A549 (cell line): ENCODE measurements around the gene MARCHF4. TPM values are rescaled to one million over a fixed set of nuclear protein-coding genes. Genes with fewer than 3 reads are reported as not detected.

ENCODE experiments used
- ATAC-seq, 2 experiments: fragments of 200-7000 bp in 1 of 2; fragments of >200 bp in 1 of 2; cut with Nextera tagmentation in 1 of 2; cut with Tn5 transposase in 1 of 2; 3 replicates each; pipeline versions ENCODE4 v1.8.0 to v1.9.1; 2018 to 2020; ENCODE audit warnings: mild to moderate bottlenecking in 1 of 2, moderate library complexity in 1 of 2
- CTCF ChIA-PET: fragments of 300-600 bp; sonication (Branson Sonifier 250); formaldehyde crosslinking; extraction: SDS; loops from one replicate; lab custom pipeline; 2021; ENCODE audit warnings: antibody characterized with exemption, inconsistent platforms; lab: Yijun Ruan, JAX
- POLR2A ChIA-PET: fragments of 350-600 bp; formaldehyde crosslinking; extraction: SDS; loops from one replicate; lab custom pipeline; 2021; ENCODE audit warnings: antibody characterized with exemption, inconsistent platforms; lab: Yijun Ruan, JAX
- DNase-seq, 2 experiments: peaks; one replicate each; pipeline versions ENCODE4 v3.0.0 to v3.0.0-alpha.2; 2011 to 2016; ENCODE audit warnings: low read depth in 1 of 2, low spot score in 1 of 2
- FAIRE-seq: peaks from 2 replicates; lab custom pipeline; 2011; peaks lifted over from hg19 to GRCh38; lab: Jason Lieb, UNC
- H3K27ac ChIP-seq, 2 experiments: fragments of >200 bp; sonication (Bioruptor Twin); formaldehyde crosslinking; 3 replicates each; pipeline ENCODE4 v1.5.1; 2016 to 2017
- H3K4me1 ChIP-seq: fragments of >200 bp; sonication (Bioruptor Twin); formaldehyde crosslinking; 3 replicates; pipeline ENCODE4 v1.6.1; 2016
- H3K4me2 ChIP-seq: fragments of >200 bp; sonication (Bioruptor Twin); formaldehyde crosslinking; 3 replicates; pipeline ENCODE4 v1.6.1; 2016
- H3K4me3 ChIP-seq: fragments of >200 bp; sonication (Bioruptor Twin); formaldehyde crosslinking; 3 replicates; pipeline ENCODE4 v1.5.1; 2016
- H3K9me3 ChIP-seq: fragments of >200 bp; sonication (Bioruptor Twin); formaldehyde crosslinking; 3 replicates; pipeline ENCODE4 v1.6.1; 2016
- BHLHE40 ChIP-seq: IDR thresholded peaks from 2 replicates; pipeline ENCODE4 v1.6.1; 2012; ENCODE audit warnings: low read depth, low read length, inconsistent platforms
- CBX2 ChIP-seq: fragments of 200-600 bp; sonication (generic); IDR thresholded peaks from 2 replicates; pipeline ENCODE4 v1.6.1; 2016; ENCODE audit warnings: low read depth, mild to moderate bottlenecking, borderline replicate concordance
- CHD2 ChIP-seq: fragments of 150-350 bp; IDR thresholded peaks from 2 replicates; pipeline ENCODE4 v1.6.1; 2014; ENCODE audit warnings: low read length; ENCODE audit not compliant: partially characterized antibody
- EP300 ChIP-seq, 2 experiments: fragments of >200 bp; sonication (Bioruptor Twin); formaldehyde crosslinking; IDR thresholded peaks; 2 replicates in 1 of 2; 3 replicates in 1 of 2; pipeline ENCODE4 v1.6.1; 2016 to 2017
- FOSL2 ChIP-seq, 2 experiments: fragments of 450-650 bp in 1 of 2; fragments of >200 bp in 1 of 2; sonication (Bioruptor Twin) in 1 of 2; formaldehyde crosslinking; IDR thresholded peaks; 2 replicates each; pipeline versions ENCODE4 v1.5.0 to v1.6.1; 2016 to 2020; ENCODE audit warnings: mild to moderate bottlenecking in 1 of 2, moderate library complexity in 1 of 2
- GATA3 ChIP-seq: IDR thresholded peaks from 2 replicates; pipeline ENCODE4 v1.6.1; 2012; ENCODE audit warnings: borderline replicate concordance
- HDAC2 ChIP-seq: fragments of 200-600 bp; sonication (generic); IDR thresholded peaks from 2 replicates; pipeline ENCODE4 v1.6.1; 2016
- HEYL ChIP-seq: fragments of 250-450 bp; sonication (Bioruptor Pico); IDR thresholded peaks from 2 replicates; pipeline ENCODE4 v1.8.0; 2021; ENCODE audit warnings: mild to moderate bottlenecking, moderate library complexity
- HOXA7 ChIP-seq: fragments of 250-450 bp; sonication (Bioruptor Pico); IDR thresholded peaks from 2 replicates; pipeline ENCODE4 v1.5.0; 2020; ENCODE audit warnings: mild to moderate bottlenecking, moderate library complexity
- HOXB5 ChIP-seq: fragments of 250-450 bp; sonication (Bioruptor Pico); IDR thresholded peaks from 2 replicates; pipeline ENCODE4 v1.5.0; 2020; ENCODE audit warnings: mild to moderate bottlenecking, moderate library complexity
- JUN ChIP-seq, 2 experiments: fragments of >200 bp; sonication (Bioruptor Twin); formaldehyde crosslinking; IDR thresholded peaks; 2 replicates in 1 of 2; 3 replicates in 1 of 2; pipeline ENCODE4 v1.6.1; 2016 to 2017
- JUNB ChIP-seq: fragments of >200 bp; sonication (Bioruptor Twin); formaldehyde crosslinking; IDR thresholded peaks from 2 replicates; pipeline ENCODE4 v1.6.1; 2016
- MAFK ChIP-seq: fragments of 450-650 bp; IDR thresholded peaks from 2 replicates; pipeline ENCODE4 v1.6.1; 2014; ENCODE audit not compliant: partially characterized antibody
- MAZ ChIP-seq: fragments of 150-350 bp; IDR thresholded peaks from 2 replicates; pipeline ENCODE4 v1.6.1; 2014; ENCODE audit warnings: antibody characterized with exemption, low read depth, low read length, borderline replicate concordance
- NPAS2 ChIP-seq: fragments of 250-450 bp; sonication (Bioruptor Pico); IDR thresholded peaks from 2 replicates; pipeline ENCODE4 v1.8.0; 2022; ENCODE audit warnings: mild to moderate bottlenecking, moderate library complexity, borderline replicate concordance
- PHF8 ChIP-seq: fragments of 200-600 bp; sonication (generic); IDR thresholded peaks from 2 replicates; pipeline ENCODE4 v1.6.1; 2016; ENCODE audit warnings: low read depth, mild to moderate bottlenecking, antibody characterized with exemption, moderate library complexity, borderline replicate concordance
- RNF2 ChIP-seq: fragments of 200-600 bp; sonication (generic); IDR thresholded peaks from 2 replicates; pipeline ENCODE4 v1.6.1; 2016; ENCODE audit warnings: low read depth, mild to moderate bottlenecking, antibody characterized with exemption, moderate library complexity, borderline replicate concordance
- SREBF2 ChIP-seq: fragments of 450-650 bp; IDR thresholded peaks from 2 replicates; pipeline ENCODE4 v1.6.1; 2014; ENCODE audit warnings: mild to moderate bottlenecking, moderate library complexity
- TFCP2L1 ChIP-seq: fragments of 250-450 bp; sonication (Bioruptor Pico); IDR thresholded peaks from 2 replicates; pipeline ENCODE4 v1.5.0; 2021; ENCODE audit warnings: mild to moderate bottlenecking
- TP53 ChIP-seq: fragments of 250-450 bp; sonication (Bioruptor Pico); IDR thresholded peaks from 2 replicates; pipeline ENCODE4 v1.5.0; 2021; ENCODE audit warnings: mild to moderate bottlenecking, moderate library complexity
- ZFP36 ChIP-seq: fragments of 450-650 bp; IDR thresholded peaks from 2 replicates; pipeline ENCODE4 v1.6.1; 2014; ENCODE audit warnings: borderline replicate concordance; ENCODE audit not compliant: partially characterized antibody
- WGBS: methylation state at CpG from one replicate; pipeline ENCODE4 v1.1.6; 2017; ENCODE audit errors: missing lambda C conversion rate; 5-methylcytosine and 5-hydroxymethylcytosine counted together
- polyA plus RNA-seq, 4 experiments: library from polyadenylated mRNA; depleted of rRNA in 3 of 4; stranded (reverse); fragments of >200 nt; fragmentation: RNase III in 1 of 4; extraction: RNeasy Plus Mini Kit Qiagen cat#74134 plus additional on column Dnase treatment in 1 of 4; gene quantifications; 2 replicates in 3 of 4; 3 replicates in 1 of 4; pipeline ENCODE4 v1.2.3, GENCODE V29; 2011 to 2017
- TF ChIP-seq, protein P1 (sequence below): IDR thresholded peaks from 2 replicates; pipeline ENCODE4 v1.6.1; 2012; ENCODE audit warnings: low read depth, borderline replicate concordance
- TF ChIP-seq, protein P2 (sequence below): fragments of 250-450 bp; sonication (Bioruptor Pico); IDR thresholded peaks from 2 replicates; pipeline ENCODE4 v1.5.0; 2020; ENCODE audit warnings: low read depth, mild to moderate bottlenecking, moderate library complexity
- TF ChIP-seq, protein P3 (sequence below): fragments of >200 bp; sonication (Bioruptor Twin); formaldehyde crosslinking; IDR thresholded peaks from 3 replicates; pipeline ENCODE4 v1.5.1; 2016
- TF ChIP-seq, protein P4 (sequence below): fragments of 150-350 bp; IDR thresholded peaks from 2 replicates; pipeline ENCODE4 v1.6.1; 2014; ENCODE audit warnings: low read depth, mild to moderate bottlenecking, low read length

MARCHF4 gene
- polyA plus RNA-seq, 2 of the 4 experiments (the other 2 are of a cell fraction), result 1.7 to 9.1 TPM

DNA sequence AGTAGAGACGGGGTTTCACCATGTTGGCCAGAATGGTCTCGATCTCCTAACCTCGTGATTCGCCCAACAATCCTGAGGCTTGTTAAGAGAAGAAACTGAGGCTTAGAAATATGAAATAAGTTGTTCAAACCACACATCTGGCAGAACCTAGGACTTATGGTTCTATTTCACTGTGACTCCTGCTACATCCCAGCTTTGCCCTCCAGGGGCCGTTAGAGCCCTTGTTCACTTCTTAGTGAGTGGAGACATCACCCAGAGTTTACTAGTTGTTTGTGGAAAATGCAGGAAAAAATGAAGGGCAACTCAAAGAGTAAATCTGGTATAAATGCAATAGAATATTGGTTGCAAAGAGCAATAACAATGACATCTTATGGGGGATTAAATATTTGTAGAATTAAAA, 43.9 kb downstream of the MARCHF4 start:
- ATAC-seq (peak; percentile 50 to 64; a peak in 4 of 6 replicates), FAIRE-seq (no peak), DNase-seq (peak in 1 of 2 experiments; percentile 16)
- 85% methylated on average over 5 of the region's 5 CpGs for WGBS
- Histone ChIP-seq H3K4me2 (no peak overlapping the region), H3K9me3 (no peaks in the 10 kb centered on the region), H3K4me1 (no peaks in the 10 kb centered on the region), H3K27ac (no peak overlapping the region), H3K4me3 (no peak overlapping the region)
- POLR2A ChIA-PET, result no interaction called here
- CTCF ChIA-PET, result interaction anchor here (0.6 to 1.6 kb wide), 4 partner anchors 11 to 87 kb away, joined by 3 to 5 read pairs (median 3); no protein-coding TSS in a partner anchor
- TF ChIP-seq NPAS2 (CRISPR knock-in tag), result no peak
- no peak for TF ChIP-seq FOSL2 (IDR thresholded peaks at IDR 0.05)
- TF ChIP-seq FOSL2 (CRISPR knock-in tag; IDR thresholded peaks at IDR 0.05), result no peak
- TF ChIP-seq TFCP2L1 (CRISPR knock-in tag), result no peak
- no peak for TF ChIP-seq SREBF2
- TF ChIP-seq EP300 (IDR thresholded peaks at IDR 0.05), result no peak
- no peak for TF ChIP-seq JUNB
- TF ChIP-seq, protein P1, sequence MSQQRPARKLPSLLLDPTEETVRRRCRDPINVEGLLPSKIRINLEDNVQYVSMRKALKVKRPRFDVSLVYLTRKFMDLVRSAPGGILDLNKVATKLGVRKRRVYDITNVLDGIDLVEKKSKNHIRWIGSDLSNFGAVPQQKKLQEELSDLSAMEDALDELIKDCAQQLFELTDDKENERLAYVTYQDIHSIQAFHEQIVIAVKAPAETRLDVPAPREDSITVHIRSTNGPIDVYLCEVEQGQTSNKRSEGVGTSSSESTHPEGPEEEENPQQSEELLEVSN, result no peak
- TF ChIP-seq TP53, result no peak
- TF ChIP-seq CBX2, result no peak
- no peak for TF ChIP-seq ZFP36
- TF ChIP-seq, protein P2, sequence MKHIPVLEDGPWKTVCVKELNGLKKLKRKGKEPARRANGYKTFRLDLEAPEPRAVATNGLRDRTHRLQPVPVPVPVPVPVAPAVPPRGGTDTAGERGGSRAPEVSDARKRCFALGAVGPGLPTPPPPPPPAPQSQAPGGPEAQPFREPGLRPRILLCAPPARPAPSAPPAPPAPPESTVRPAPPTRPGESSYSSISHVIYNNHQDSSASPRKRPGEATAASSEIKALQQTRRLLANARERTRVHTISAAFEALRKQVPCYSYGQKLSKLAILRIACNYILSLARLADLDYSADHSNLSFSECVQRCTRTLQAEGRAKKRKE (CRISPR knock-in tag), result no peak
- TF ChIP-seq MAFK, result no peak
- no peak for TF ChIP-seq HOXA7 (CRISPR knock-in tag)
- TF ChIP-seq, protein P3, sequence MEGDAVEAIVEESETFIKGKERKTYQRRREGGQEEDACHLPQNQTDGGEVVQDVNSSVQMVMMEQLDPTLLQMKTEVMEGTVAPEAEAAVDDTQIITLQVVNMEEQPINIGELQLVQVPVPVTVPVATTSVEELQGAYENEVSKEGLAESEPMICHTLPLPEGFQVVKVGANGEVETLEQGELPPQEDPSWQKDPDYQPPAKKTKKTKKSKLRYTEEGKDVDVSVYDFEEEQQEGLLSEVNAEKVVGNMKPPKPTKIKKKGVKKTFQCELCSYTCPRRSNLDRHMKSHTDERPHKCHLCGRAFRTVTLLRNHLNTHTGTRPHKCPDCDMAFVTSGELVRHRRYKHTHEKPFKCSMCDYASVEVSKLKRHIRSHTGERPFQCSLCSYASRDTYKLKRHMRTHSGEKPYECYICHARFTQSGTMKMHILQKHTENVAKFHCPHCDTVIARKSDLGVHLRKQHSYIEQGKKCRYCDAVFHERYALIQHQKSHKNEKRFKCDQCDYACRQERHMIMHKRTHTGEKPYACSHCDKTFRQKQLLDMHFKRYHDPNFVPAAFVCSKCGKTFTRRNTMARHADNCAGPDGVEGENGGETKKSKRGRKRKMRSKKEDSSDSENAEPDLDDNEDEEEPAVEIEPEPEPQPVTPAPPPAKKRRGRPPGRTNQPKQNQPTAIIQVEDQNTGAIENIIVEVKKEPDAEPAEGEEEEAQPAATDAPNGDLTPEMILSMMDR, result no peak
- no peak for TF ChIP-seq RNF2
- no peak for TF ChIP-seq HOXB5 (CRISPR knock-in tag)
- no peak for TF ChIP-seq GATA3
- TF ChIP-seq BHLHE40, result no peak
- TF ChIP-seq CHD2, result no peak

DNA sequence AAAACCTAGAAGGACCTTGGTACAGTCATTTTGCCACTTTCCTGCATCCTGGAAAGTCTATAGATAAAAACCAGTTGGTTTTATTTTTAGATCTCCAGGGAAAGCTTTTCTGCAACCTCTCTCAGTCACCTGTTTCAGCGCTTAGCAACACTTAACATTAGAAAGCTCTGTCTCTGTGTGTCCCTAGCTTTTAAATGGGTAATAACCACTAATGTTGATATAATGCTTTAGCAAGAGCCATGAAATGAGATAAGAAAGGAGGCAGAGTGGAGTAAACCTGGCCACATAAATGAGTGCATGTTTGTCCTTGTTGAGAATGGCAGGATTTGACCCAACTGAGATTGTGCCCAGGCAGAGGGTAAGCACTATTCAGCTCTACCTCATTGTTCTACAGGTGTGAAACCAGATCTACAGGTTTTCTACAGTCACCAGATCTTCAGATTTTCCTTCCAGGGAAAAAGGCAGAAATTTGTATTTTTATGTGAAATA, 44.8 kb downstream of the MARCHF4 start:
- FAIRE-seq, result no peak
- POLR2A ChIA-PET, result no interaction called here
- Histone ChIP-seq H3K4me1 (no peaks in the 10 kb centered on the region), H3K9me3 (no peaks in the 10 kb centered on the region), H3K4me2 (no peak overlapping the region), H3K27ac (no peak overlapping the region), H3K4me3 (no peak overlapping the region)
- no peak for DNase-seq
- TF ChIP-seq, protein P4, sequence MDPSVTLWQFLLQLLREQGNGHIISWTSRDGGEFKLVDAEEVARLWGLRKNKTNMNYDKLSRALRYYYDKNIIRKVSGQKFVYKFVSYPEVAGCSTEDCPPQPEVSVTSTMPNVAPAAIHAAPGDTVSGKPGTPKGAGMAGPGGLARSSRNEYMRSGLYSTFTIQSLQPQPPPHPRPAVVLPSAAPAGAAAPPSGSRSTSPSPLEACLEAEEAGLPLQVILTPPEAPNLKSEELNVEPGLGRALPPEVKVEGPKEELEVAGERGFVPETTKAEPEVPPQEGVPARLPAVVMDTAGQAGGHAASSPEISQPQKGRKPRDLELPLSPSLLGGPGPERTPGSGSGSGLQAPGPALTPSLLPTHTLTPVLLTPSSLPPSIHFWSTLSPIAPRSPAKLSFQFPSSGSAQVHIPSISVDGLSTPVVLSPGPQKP, result no peak
- TF ChIP-seq MAZ (no peak), JUN (IDR thresholded peaks at IDR 0.05) (no peak), ZFP36 (no peak), PHF8 (no peak), HEYL (CRISPR knock-in tag) (no peak), HDAC2 (no peak)
- TF ChIP-seq, protein P2 (CRISPR knock-in tag), result no peak
- TF ChIP-seq, protein P3, result no peak
- no peak for ATAC-seq
- CTCF ChIA-PET, result interaction anchor here (0.6 to 1.6 kb wide), 3 partner anchors 11 to 88 kb away, joined by 3 to 5 read pairs (median 3); no protein-coding TSS in a partner anchor
- WGBS, result 96% methylated on average over 1 of the region's 1 CpG
